ENCODE data around the gene LRRC4B.

LRRC4B gene

GRCh38 chr19:50569938-50570540, 1.8 kb upstream of the LRRC4B start:
- no peak for DNase-seq

GRCh38 chr19:50568728-50569698, 778 bp upstream of the LRRC4B start:
- DNase-seq, result no peak

GRCh38 chr19:50567052-50567841, 988 bp downstream of the LRRC4B start:
- no peak for DNase-seq

GRCh38 chr19:50565984-50566903, 2.0 kb downstream of the LRRC4B start:
- no peak for DNase-seq

GRCh38 chr19:50564229-50565105, 3.8 kb downstream of the LRRC4B start:
- no peak for DNase-seq

GRCh38 chr19:50563597-50563996, 4.6 kb downstream of the LRRC4B start:
- DNase-seq, result no peak

GRCh38 chr19:50562996-50563395, 5.2 kb downstream of the LRRC4B start:
- no peak for DNase-seq

- DNase-seq, result no peak
These were observed 5.9 kb downstream of the LRRC4B start for GRCh38 chr19:50562329-50562728.

- no peak for DNase-seq
These were observed 8.6 kb downstream of the LRRC4B start for GRCh38 chr19:50559636-50560035.

- DNase-seq, result no peak
These were observed 9.8 kb downstream of the LRRC4B start for GRCh38 chr19:50558449-50558848.

GRCh38 chr19:50558039-50558438, 10.2 kb downstream of the LRRC4B start:
- DNase-seq, result no peak

- DNase-seq, result no peak
These were observed 11.1 kb downstream of the LRRC4B start for GRCh38 chr19:50557009-50557613.

- DNase-seq, result no peak
These were observed 11.8 kb downstream of the LRRC4B start for GRCh38 chr19:50556282-50557008.

GRCh38 chr19:50555450-50556281, 12.6 kb downstream of the LRRC4B start:
- DNase-seq, result no peak

GRCh38 chr19:50555033-50555432, 13.2 kb downstream of the LRRC4B start:
- no peak for DNase-seq

GRCh38 chr19:50554212-50554611, 14.0 kb downstream of the LRRC4B start:
- no peak for DNase-seq

- no peak for DNase-seq
These were observed 15.0 kb downstream of the LRRC4B start for GRCh38 chr19:50553134-50553703.

GRCh38 chr19:50552540-50552939, 15.7 kb downstream of the LRRC4B start:
- no peak for DNase-seq

GRCh38 chr19:50551715-50552187, 16.5 kb downstream of the LRRC4B start:
- DNase-seq, result no peak
